Stimulated activated naive CD8-positive, alpha-beta T cell treated with anti-CD3 and anti-CD28 coated beads, Interleukin-15, Interleukin-2, amounts not matched to agents 100 U/mL and 50 U/mL, for 24 hours (primary cell): Measurements from ENCODE around the gene QRFP.
A peak's percentile ranks its signal among the peaks of the same experiment; 100 is the strongest.
"Not testable (repeated sequence)": the region's sequence is repeated elsewhere in the genome, so short reads cannot be mapped to it uniquely, and the experiment has no call there.

Experiments used
- ATAC-seq: fragments of 150-1000 bp; cut with Tn5 transposase; one replicate; pipeline ENCODE4 v1.10.0; 2021
- DNase-seq: peaks from one replicate; pipeline ENCODE4 v3.0.0; 2021

Gene QRFP

GRCh38 chr9:130919559-130920145 lies 23.0 kb upstream of the QRFP start:
- no peak for DNase-seq
- ATAC-seq, result no peak

DNA sequence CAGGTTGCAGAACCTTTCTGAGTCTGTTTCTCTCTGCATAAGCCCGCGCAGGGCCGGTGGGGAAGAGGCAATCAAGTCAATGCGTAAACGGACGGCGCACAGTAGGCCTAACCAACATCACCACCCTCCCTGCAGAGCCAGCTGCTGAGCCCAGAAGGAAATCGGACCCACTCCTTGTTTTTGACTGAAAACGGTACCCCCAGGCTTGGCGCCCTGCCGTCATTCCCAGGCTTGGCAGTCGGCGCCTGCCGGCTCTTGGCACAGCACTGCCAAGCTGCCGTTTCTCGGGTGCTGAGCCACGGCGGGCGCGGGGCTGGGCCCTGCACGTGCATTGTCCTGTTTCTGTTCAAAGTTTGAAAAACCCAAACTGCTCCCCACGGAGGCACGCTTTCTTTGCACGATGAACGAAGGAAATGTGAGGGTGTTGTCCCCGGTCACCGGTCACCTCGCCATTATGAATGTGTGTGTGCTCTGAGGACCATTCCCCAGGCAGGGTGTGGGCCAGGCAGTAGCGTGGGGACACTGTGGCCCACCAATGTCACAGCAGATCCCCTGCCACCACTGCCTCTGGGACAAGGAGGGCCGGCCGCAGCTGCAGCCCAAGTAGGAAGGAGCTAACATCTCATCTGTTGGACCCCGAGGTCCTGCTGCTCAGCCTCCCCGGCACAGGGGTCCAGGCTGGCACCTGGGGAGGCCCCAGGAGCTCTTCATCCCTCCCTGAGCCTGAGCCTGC lies 22.4 kb upstream of the QRFP start:
- no peak for DNase-seq
- ATAC-seq, result no peak

DNA sequence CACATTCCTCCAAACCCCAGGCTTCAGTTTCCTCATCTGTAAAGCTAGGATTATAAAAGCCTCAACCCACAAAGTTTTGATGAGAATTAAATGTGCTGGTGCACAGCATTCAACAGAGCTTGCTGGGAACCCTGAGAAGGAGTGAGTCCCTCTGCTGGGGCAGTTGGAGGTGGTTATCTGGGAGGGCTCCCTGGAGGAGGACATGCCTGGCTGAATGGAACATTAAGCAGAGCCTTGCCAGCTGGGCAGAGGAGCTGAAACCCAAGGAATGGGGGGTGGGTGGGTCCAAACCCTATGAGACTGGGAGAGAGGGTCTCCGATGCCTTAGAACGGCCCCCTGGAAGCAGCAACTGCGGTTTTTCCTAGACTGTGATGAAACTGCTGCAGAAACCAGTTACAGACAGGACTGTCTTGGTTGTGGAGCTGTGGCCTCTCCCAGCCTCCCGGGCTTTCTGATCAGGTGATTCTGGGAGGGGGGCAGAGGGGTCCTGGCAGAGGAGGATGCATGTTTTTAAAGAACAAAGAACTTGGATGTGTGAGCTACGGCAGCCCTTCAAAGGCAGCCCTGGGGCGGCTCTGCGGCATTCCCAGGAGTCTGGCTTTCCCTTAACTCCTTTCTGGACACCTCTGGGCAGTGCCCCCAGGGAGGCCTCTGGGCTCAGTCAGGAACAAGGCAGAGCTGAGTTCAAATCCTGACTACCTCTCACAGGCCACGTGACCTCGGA lies 21.7 kb upstream of the QRFP start:
- no peak for DNase-seq

GRCh38 chr9:130917168-130917960 lies 20.8 kb upstream of the QRFP start:
- ATAC-seq (no peak), DNase-seq (no peak)

More for the DNA sequence above, 21.7 kb upstream of the QRFP start:
- no peak for ATAC-seq

- ATAC-seq (no peak), DNase-seq (no peak)
Observed at GRCh38 chr9:130915096-130915447, 18.5 kb upstream of the QRFP start.

DNA sequence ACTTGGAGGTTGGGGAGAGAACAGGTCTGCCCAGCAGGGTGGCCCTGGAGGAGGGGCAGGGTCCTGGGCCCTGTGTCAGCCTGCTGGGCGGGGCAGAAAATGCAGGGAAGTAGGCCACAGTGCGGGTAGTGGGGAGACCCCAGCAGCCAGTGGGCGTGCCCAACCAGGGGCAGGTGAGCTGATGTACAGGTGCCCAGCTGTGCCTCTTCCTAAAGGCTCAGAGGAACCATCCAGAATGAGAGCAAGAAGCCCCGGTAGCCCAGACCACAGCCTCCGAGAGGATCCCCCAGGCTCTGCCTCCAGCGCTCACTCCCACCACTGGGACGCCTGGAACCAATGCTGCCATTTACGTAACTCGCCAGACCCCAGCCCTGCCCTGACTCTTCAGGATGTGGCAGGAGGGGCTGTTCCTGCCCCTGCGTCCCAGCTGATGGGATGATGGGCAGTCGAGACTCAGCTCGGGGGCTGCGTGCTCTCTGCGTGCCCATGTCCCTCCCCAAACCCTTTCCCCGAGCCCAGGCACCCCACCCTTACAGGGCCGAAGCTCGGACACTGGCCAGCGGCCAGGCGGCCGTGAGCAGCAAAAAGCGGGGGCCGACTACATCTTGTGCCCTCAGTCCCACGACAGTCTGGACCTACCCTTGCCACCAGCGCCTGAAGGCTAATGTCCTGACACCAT lies 17.9 kb upstream of the QRFP start:
- ATAC-seq (peak; percentile 14), DNase-seq (no peak)

DNA sequence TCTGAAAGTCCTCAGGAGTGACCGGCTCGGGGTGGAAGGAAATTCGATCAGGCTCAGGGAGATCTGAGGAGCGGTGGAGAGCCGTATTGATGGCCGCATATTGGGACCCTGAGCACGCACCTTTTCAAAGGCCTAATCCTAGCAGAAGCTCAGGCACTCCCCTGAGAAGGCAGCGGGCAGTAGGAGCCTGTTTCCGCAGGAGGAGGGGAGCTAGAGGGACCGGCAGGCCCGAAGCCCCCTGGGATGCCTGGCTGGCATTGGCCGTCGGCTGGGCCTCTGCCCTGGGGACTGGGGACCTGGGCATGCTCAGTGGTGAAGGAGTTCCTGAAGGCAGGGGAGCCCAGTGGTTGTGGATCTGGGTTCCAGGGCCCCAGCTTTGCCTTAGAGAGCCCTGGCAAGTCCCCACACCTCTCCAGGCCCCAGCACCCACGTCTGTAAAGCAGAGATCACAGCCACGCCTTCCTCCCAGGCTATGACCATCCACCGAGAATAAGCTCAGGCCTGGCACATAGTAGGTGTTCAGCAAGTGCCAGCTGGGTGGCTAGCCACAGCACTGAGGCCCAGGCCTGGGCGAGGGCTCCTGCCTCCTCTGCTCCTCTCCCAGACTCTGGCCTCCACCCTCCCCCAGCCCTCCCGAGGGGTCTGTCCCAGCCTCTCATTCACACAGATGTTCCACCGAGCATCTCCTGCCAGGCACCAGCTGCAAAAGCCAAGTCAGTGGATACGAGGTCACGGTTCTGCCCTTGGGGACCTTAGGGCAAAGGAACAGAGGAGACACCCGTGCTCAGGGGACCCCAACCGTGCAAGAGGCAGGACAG lies 17.2 kb upstream of the QRFP start:
- no peak for ATAC-seq
- no peak for DNase-seq

DNA sequence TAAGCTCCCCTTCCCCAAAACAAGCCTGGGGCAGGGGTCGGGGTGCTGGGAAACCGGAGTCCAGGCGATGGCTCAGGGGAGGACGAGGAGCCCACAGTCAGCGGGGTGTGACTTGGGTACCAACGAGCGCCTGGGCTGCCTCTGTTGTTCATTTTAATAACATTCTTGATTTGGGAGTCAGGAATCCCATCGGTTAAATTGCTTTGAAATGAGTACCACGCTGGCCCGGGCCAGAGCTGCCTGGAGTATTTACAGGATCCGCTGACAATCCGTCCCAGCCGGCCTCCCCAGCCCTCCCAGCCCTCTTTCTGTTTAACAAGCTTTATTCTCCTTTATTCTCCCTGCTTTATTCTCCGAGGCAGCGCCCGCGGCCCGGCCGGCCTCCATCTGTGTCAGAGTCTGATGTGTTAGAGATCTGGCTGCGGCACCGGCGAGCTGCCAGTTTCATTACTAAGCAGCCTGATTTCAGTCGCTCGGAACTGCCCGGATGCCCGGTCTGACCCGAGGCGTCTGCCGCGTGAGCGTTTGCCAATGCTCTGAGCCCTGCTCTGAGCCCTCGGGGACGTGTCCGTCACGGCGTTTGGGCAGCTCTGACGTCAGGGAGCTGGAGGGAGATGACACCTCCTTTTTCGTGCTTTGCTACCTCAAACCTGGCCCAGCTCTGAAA lies 16.5 kb upstream of the QRFP start:
- DNase-seq (no peak), ATAC-seq (no peak)

- ATAC-seq, result no peak
Observed at GRCh38 chr9:130911254-130912049, 14.8 kb upstream of the QRFP start.

DNA sequence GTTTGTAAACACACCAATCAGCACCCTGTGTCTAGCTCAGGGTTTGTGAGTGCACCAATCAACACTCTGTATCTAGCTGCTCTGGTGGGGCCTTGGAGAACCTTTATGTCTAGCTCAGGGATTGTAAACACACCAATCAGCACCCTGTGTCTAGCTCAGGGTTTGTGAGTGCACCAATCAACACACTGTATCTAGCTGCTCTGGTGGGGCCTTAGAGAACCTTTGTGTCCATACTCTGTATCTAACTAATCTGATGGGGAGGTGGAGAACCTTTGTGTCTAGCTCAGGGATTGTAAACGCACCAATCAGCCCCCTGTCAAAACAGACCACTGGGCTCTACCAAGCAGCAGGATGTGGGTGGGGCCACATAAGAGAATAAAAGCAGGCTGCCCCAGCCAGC lies 14.1 kb upstream of the QRFP start:
- not testable (repeated sequence) for ATAC-seq, DNase-seq

More at GRCh38 chr9:130911254-130912049, 14.8 kb upstream of the QRFP start:
- DNase-seq, result no peak

DNA sequence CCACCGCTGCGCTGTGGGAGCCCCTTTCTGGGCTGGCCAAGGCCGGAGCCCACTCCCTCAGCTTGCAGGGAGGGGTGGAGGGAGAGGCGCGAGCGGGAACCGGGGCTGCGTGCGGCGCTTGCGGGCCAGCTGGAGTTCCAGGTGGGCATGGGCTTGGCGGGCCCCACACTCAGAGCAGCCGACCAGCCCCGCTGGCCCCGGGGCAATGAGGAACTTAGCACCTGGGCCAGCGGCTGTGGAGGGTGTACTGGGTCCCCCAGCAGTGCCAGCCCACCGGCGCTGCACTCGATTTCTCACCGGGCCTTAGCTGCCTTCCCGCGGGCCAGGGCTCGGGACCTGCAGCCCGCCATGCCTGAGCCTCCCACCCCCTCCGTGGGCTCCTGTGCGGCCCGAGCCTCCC lies 13.4 kb upstream of the QRFP start:
- not testable (repeated sequence) for DNase-seq, ATAC-seq

DNA sequence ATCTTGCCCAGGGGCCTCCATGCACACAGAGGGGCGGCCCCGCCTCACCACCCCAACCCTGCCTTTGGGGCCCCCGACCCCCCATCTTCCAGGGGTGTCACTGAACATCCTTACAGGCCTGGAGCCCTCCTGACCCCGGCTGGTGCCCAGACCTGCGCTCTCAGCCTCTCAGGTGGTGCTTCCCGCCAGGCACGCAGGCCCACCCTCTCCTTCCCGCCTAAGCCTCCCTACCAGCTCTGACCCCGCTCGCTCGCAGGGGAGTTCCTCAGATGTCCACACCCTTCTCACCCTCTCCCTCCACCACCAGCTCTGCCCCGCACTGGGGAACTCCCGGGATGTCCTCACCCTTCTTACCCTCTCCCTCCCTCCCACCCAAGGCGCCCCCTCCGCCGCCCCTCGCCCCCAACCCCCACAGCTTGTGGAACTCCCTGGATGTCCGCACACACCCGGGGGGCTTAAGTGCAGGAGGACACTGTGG lies 12.3 kb upstream of the QRFP start:
- DNase-seq (no peak), ATAC-seq (peak; percentile 11)

GRCh38 chr9:130908146-130908877 lies 11.7 kb upstream of the QRFP start:
- ATAC-seq (no peak), DNase-seq (no peak)

DNA sequence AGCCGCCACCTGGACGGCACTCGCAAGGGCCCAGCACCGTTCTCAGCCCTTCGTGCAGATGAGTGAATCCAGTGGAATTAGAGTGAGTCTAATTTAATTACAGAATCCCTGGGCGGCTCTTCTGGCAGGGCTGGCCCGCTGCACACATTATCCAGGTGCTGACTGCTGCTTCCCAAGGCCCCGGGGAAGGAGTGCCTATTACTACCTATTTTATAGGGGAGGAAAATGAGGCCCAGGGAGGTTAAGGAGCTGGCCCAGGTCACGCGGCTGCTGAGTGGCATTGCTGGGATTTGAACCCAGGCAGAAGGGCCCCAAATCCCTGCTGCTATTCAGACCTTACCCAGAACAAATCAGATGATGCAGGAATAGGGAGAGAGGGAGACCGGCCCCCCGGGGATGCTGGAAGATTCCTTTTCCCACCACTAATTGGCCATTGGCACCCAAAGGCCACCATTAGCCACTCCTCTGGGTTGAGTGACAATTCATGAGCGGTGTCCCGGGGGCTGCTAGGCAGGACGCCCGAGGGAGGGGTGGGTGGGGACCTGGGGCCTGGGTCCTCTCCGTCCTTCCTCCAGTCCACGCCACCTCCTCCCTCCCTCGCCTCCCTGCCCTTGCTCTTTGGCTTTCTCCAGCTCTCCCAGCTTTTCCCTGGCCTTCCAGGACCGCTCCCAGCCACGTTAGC lies 10.3 kb upstream of the QRFP start:
- ATAC-seq, result no peak
- DNase-seq, result no peak

DNA sequence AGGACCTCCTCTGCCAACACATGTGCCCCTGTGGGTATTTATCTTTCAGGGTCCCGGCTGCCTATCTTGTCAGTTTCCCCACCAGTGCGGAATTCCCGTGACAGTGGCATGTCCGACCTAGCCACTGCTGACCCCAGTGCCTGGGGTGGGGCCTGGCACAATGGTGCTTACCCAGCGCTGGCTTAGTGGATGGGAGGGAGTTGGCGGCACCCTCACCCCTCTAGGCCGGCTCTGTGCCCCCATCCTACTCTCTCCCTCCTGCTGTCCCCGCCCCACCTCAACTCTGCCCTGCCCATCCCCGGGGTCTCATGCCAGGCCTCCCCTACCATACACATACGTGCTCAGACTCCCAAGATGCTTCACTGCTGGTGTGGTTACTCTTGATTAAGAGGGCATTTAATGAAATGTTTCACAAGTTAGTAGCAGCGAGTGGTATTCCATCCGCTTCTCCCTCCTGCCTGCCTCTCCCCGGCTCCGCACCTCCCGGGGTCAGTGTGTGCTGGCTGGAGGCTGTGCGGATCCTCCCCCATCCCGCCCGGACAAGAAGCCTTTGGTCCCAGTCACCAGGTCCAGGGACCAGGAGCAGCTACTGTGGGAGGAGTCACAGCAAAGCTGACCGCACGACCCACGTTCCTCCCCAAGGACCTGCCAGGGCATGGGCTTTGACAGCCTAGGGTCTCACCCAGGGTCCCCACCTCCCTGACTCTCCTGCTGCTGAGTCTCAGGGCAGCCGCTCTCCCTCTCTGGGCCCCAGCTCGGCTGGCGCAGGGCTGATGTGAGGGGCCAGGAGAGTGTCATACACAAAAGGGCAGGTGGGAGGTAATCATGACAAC lies 9.5 kb upstream of the QRFP start:
- ATAC-seq, result no peak
- no peak for DNase-seq

- no peak for ATAC-seq
- no peak for DNase-seq
Observed at GRCh38 chr9:130905125-130905901, 8.7 kb upstream of the QRFP start.
